Vagina (tissue), 2 donors: ENCODE measurements around the gene SRSF6.

Experiments used
- POLR2A ChIP-seq, 2 donors: fragments of 450-650 bp; IDR thresholded peaks; one replicate each; pipeline ENCODE4 v1.6.1; 2017; ENCODE audit warnings: antibody characterized with exemption in 2 of 2, mild to moderate bottlenecking in 2 of 2, moderate library complexity in 2 of 2
- POLR2AphosphoS5 ChIP-seq, 2 donors: sonication (generic); formaldehyde crosslinking; IDR thresholded peaks; one replicate each; pipeline ENCODE4 v1.9.0; 2017; ENCODE audit warnings: antibody characterized with exemption in 2 of 2, mild to moderate bottlenecking in 2 of 2, low read depth in 1 of 2; ENCODE audit not compliant: insufficient read depth in 1 of 2

DNA sequence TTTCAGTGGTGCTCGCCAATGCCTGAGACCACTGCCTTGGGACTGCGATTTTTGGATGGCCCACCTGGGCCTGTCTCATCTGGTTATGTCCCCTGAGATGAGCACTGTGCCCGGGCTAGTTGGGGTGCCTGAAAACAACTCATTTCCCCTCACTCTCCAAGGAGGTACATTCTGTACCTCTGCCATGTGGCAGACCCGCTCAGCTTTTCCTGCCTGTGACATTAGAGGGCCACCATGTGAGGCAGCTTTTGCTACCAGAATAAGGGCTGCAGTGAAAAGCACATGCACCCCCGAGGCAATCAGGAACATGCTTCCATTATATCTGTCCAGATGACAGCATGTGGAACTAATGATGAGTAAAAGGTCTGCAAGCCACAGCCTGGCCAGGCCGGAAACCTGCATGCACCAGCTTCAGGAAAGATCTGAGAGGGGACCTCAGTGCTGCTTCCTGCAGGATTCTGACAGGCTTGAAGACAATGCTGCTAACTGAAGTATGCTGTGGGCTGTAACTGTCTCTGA lies 11.3 kb upstream of the SRSF6 start:
- TF ChIP-seq POLR2AphosphoS5 (IDR thresholded peaks at IDR 0.05; ENCODE audit: insufficient read depth in 1 of 2, low read depth in 1 of 2) (no peak), POLR2A (IDR thresholded peaks at IDR 0.05) (no peak)
